ENCODE measurements around the gene TRIM17. TPM values are rescaled to one million over a fixed set of nuclear protein-coding genes. Genes with fewer than 3 reads are reported as not detected.
A peak's percentile ranks its signal among the peaks of the same experiment; 100 is the strongest.

TRIM17 gene
- total RNA-seq, 1 experiment from 2014 or later = not detected

DNA sequence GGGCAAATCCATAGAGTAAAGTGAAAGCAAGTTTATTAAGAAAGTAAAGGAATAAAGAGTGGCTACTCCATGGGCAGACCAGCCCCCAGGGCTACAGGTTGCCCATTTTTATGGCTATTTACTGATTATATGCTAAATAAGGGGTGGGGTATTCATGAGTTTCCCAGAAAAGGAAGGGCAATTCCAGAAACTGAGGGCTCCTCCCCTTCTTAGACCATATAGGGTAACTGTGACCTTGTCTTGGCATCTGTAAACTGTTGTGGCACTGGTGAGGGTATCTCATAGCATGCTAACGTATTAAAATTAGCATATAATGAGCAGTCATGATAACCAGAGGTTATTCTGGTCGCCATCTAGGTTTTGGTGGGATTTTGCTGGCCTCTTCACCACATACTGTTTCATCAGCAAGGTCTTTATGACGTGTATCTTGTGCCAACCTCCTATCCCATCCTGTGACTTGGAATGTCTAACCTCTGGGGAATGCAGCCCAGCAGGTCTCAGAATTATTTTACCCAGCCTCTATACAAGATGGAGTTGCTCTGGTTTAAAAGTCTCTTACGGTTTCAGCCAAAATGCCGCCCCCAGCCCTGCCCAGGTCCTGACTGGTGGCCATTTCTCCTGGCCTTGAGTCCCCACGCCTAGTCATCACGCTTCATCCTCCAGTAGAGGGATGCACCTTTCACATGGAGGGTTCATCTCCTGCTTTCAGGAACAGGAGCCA, 982 bp upstream of the TRIM17 start:
- DNase-seq (ENCODE audit: low read depth) = no peak

DNA sequence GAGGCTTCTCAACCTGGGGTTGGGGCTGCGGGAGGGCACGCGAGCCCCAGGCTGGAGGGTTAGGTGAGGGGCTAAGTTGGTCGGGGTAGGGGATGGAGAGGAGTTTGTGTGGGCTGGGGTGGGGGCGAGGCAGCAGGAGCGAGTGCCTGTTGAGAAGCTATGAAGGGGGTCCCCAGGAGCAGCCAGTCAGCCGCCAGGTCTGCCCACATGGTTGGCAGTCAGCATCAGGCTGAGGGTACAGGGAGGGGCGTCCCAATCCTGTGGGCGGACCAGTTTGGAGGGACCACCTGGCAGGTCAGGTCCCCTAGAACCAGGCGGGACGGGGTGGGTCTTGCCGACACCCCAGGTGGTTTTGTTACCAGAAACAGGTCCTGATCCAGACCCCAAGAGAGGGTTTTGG, 400 bp upstream of the TRIM17 start:
- no peak for DNase-seq (ENCODE audit: low read depth)

DNA sequence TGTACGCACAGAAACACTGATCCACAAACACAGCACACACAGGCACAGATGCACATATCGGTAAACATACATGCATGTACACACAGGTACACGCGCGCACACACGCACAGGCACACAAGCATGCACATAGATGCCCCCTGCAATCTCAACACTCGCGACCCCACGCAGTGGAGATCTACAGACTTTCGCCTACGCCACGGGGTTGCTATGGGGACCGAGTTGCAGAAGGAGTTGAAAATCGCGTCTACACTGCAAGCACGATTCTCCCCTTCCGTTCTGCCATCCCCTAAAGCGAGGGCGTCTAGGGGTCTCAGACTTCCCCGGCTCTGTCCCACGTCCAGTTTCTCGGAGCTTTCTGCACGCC, 826 bp downstream of the TRIM17 start:
- no peak for DNase-seq (ENCODE audit: low read depth)

DNA sequence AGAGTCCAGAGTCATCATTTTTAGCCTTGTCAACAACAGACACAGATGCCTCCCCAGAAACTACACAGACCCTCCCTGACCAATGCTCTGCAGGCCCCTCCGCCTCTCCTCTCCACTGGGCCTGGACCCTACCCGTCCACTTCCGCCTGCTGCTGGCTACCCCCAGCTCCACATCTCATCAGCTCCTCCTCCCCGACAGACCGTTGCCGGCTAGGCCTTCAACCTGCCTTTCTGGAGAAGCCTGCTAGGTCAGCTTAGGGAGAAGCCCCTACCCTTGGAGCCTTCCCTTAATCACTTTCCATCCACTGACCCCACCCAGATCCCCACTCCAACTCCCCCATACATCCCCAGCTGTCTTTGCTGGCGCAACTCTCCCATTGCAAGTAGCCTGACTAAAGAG, 1.4 kb downstream of the TRIM17 start:
- DNase-seq (ENCODE audit: low read depth) = no peak

DNA sequence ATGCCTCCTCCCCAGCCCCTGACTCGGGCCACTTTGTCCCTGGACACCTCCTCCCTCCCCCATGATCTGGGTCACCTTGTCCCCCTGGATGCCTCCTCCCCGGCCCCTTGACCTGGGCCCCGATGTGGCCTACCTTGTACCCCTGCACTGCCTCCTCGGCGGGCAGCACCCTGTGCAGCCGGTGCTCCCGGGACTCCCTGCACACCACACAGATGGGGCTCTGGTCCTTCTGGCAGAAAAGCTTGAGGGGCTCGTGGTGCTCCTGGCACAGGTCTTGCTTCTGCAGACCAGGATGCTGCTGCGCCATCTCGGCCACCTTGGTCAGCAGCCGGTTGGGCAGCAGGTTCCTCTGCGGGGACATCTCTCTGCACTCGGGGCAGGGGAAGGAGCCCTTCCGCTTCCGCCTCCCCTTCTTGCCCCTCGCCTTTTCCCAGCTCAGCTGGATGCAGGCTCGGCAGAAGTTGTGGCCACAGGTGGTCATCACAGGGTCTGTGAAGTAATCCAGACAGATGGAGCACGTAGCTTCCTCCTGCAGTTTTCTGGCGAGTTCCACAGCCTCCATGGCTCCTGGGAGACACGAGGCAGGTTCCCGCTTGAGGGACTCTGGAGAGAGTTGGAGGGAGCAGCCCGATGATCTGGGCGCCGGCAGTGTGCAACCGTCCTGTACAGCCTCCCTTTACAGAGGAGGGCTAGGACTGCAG, 2.0 kb downstream of the TRIM17 start:
- no peak for DNase-seq (ENCODE audit: low read depth)

DNA sequence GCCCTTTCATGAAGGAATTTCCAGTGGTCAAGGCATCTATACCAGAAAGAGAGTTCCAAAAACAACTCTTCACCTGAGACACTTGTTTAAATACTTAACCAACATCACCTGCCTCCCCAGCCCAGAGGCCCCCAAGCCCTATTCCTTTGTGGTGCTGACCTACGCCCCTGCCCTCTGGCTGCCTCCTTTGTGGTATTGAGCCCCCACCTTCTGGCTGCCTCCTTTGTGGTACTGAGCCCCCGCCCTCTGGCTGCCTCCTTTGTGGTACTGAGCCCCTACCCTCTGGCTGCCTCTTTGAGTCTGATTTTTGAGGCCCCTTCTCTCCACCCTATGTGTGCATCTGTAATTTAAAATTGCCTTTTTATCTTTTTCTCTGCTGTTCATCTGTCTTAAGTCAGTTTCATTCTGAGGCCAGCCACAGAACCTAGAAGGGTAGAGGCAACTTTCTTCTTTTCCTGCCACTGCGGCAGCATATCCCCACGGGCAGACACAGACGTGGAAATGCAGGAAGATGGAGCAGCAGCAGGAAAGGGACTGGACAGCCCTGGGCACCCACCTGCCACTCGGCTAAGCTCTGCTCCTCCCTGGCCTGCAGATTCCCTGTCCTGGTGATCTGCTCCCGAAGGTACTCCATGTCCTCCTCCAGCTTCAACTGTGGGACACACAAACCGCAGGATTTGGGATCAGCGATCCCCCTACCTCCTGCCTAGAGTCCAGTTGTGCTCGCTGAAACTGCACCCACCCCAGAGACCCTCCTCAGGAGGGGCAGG, 3.2 kb downstream of the TRIM17 start:
- DNase-seq (ENCODE audit: low read depth) = no peak

DNA sequence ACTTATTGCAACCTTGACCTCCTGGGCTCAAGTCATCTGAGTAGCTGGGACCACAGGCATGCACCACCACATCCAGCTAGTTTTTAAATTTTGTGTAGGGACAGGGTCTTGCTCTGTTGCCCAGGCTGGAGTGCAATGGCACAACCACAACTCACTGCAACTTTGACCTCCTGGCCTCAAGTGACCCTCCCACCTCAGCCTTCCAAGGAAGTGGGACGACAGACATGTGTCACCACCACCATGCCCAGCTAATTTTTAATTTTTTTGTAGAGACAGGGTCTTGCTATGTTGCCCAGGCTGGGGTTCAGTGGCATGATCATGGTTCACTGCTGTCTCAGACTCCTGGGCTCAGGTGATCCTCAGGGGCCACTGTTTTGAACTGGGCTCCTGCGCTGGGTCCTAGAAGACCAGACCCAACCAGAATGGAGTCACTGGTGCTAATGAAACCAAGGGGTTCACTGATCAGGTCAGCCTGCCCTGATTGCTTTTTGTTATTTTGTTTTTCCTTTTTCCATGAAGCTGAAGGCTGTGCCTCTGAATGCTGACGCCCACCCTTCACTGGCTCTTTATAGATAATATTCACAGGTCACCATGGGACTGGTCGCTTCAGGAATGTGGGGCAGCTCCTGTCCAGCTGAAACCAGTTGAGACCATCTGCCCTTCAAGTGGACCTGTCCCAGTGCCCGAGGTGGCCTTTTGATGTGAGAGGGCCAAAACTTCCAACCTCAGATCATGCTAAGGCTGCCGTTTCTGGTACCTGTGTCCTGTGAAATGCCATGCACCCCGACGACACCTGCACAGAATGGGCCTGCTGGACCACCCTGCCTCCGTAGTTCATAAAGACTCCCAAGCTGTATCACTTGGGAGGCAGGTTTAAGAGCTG, 4.9 kb downstream of the TRIM17 start:
- DNase-seq (ENCODE audit: low read depth) = no peak

DNA sequence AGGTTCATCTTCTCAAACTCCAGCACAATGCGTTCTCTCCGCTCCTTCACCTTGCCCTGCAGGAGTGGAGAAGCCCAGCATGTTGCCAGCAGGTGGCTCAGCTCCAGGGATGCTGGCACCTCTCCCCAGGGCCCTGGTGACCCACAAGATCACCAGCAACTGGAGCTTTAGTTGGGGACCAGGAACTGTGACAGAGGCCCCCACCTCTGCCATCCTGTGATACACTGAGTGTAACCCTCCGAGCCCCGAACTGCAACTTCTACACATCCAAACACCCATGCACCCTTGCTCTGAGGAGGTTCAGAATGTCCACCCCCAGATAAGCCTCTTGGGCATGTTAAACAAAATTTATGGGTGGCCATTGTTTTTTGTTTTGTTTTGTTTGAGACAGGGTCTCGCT, 5.5 kb downstream of the TRIM17 start:
- DNase-seq (ENCODE audit: low read depth) = no peak

DNA sequence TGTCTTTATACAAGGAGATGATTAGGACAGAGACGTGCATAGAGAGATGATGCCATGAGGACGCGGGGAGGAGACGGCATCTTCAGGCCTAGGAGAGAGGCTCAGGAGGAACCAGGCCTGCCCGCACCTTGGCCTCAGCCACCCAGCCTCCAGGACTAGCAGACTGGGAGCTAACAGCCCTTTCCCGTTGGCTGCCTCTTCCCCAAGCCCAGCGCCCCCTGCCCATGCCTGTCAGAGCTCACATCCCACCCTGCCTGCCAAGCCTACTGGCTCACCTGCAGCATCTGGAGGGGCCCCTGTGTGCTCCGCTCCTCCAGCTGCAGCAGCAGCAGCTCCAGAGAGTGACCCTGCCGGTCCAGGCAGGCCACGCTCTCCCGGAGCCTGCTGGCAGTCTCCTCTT, 6.0 kb downstream of the TRIM17 start:
- no peak for DNase-seq (ENCODE audit: low read depth)

DNA sequence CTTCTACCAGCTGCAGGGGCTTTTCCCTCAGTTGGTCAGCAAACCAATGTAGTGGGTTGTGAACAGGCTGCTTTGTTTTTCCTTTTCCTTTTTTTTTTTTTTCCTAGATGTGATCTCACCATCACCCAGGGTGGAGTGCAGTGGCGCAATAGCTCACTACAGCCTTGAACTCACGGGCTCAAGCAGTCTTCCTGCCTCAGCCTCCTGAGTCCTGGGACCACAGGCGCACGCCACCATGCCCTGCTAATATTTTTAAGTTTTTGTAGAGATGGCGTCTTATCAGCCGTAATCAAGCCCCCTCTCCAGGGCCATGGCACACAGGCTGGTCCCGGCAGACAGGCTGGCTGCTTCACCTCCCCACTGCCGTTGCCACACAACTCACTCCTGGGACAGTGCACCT, 6.6 kb downstream of the TRIM17 start:
- no peak for DNase-seq (ENCODE audit: low read depth)

DNA sequence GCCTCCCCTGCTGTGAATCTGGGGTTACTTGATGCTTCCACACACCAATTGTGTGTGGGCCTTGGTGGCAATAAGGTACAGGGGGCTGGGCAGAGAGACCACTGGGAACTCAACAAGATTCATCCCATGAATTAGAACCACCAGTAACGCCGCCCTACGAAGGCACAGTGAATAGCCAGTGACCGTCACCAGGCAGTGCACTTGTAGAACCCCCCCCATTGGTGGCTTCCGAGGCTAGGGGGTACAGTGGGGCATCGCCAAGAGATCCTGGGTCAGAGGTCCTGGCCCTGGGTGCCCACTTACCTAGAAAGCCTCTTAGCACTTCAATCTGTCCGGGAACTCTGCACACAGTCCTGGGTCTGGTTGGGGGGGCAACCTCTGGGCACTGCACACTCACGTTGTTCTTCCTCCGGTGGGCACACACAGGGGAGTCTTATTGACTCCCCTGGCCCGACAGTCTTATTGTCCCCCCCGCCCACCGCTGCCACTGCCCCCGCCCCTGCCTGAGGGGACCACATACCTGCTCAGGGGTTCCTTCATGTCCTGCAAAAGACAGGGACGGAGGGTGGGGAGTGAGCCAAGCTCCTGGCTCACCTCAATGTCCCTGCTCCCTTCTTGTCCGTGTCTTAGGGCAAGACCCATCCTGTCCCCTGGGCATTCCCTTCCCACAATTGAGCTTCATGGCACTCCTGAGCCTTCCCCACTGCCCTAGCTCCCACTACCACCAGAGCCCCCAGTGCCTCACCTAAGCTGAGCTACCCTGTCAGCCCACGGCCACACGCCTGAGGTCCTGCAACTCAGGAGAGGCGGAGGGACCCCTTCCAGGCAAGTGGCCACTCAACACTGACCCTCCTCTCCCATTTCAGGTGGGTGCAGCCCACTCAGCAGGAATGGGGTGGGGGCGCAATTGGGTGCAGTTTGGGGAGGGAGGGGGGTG, 7.5 kb downstream of the TRIM17 start:
- no peak for DNase-seq (ENCODE audit: low read depth)

DNA sequence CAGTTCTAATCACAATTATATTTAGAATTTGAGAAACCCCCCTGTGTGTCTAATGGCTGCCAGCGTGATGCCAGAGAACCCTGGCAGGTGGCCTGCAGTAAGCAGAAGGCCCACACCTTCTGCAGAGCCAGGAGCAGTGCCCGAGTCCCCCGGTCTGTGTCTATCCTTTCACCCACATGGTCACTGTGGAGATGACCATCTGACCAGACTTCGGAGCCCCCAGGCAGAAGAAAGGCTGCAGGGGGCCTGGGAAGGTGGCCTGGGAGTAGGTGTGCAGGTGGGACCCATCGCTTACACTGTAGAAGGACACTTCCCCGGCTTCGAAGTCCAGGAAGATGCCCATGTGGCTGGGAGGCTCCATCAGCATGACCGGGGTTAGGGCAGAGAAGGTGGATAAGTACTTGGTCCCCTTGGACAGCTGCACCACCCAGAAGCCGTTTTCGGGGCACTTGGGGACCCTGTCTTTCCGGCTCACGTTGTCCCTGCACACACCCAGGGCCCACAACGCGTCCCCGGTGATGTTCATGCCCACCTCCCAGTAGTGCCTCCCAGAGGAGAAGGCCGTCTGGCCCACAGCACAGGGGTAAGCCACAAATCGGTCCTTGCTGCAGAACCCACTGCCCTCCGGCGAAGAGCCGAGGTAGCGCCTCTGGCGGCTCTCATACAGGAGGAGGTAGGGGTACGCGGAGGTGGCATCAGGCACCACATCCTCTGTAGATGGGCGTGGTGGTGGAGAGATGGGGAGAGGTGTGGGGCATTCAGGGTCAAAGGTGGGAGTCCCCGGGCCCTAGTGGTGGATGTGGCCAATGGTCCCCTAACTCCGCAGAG, 8.4 kb downstream of the TRIM17 start:
- no peak for DNase-seq (ENCODE audit: low read depth)

DNA sequence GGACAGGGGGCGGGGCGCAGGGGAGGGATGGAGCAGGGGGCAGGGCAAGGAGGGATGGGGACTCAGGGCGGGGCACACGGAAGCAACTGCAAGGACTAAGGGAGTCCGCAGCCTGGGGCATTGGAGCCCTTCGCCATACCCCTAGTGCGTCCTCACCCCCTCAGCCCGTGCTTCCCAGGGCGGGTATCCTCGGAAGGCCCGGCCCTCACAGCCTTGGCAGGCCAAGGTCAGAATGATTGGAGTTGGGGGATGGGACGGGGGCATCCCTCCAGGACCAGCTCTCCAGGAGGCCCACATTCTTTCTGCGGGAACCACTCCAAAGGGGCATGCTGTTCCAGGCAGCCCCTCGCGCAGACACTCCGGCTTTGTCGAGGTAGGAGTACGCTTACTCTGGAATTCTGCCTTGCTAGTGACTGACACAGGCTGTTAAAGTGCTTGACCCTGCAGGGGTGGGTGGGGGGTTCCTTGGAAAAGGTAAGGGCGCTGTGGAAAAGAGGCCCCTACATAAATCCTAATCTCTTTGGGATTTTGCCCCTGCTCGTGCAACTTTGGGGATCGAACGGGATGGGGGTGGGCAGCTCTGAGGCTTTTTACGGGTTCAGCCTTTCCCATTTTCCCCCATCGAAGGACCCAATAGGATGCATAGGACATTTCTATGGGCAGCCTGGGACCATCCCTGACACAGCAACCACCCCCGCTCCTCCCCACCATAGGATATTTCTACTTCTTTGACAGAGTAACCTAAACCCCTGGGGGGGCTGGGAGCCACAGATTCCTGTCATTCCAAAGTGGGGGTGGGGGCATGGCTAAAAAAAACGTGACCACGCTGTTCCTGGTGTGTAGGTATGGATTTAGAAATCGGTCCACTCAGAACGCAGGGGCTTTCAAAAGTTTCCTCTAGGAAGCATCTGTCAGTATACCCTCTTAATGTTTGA, 9.3 kb downstream of the TRIM17 start:
- DNase-seq (ENCODE audit: low read depth) = no peak

DNA sequence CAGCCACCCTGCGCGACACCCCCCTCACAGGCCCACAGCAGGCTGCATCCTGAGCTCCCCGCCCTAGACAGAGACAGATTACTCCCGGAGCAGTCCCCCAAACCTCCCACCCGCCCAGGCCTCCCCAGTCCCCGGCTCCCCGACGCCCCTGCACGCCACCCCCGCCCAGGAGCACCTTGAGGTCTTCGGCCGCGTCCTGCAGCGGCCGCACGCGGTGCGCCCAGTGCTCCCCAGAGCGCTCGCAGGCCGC, 10.8 kb downstream of the TRIM17 start:
- no peak for DNase-seq (ENCODE audit: low read depth)

DNA sequence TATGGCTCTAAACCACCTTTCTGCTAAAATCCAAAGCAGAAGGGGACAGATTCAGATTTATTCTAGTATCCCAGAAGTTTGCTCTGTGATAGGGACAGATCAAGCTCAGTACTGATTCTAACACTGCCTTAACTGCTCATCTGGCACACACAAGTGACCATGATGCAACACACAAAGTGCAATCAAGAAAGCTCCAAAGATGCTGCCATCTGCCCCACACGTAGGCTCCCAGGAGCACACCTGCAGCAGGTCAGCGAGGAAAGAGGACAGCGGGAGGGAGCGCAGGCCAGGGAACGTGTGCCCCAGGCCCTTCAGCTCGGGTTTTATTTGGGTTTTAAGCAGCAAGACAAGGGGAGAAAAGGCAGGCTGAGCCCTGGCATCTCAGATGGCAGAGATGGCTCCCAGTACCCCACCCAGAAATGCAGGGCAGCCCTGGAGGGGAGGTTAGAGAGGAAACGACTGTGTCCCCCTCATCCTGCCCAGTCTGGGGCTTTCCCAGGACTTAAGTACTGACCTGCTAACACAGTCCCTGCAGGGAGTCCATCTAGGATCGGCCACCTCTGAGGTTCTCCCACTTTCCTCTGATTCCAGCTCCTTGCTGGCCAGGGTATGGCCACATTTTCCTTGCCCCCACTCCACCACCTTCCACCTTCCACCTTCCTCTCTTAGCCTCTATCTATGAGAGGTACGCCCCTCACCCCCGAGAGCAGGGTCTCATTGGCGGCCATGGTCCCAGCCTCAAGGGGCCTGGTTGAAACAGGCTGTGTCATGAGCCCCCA, 11.3 kb downstream of the TRIM17 start:
- peak; percentile 7 for DNase-seq (ENCODE audit: low read depth)

DNA sequence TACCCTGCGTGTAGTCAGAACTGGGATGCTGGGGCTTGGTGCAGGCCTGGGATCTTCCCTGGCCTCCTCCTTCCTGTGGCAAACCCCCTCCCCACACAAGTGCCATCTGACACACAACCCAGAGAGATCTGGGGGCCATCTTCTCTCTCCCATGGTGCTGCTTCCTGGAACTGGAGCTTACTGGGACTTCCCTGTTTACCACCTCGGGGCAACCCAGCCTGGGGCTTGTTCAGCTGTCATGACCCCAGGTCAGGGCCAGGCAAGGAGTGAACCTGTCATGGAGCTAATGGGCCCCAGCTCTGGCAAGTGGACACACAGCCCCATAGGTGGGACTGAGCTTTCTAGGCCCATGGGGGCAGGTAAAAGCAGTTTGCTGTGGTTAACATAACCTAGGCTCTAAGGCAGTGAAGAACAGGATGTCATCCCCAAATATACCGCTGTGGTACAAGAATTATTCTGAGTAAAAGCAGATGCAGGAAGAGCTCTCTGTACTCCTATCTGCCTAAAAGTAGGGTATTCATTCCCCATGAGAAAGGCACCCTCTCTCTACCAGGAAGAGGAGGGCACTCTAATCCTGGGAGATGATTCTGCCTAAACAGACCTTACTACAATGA, 12.4 kb downstream of the TRIM17 start:
- DNase-seq (ENCODE audit: low read depth) = no peak

DNA sequence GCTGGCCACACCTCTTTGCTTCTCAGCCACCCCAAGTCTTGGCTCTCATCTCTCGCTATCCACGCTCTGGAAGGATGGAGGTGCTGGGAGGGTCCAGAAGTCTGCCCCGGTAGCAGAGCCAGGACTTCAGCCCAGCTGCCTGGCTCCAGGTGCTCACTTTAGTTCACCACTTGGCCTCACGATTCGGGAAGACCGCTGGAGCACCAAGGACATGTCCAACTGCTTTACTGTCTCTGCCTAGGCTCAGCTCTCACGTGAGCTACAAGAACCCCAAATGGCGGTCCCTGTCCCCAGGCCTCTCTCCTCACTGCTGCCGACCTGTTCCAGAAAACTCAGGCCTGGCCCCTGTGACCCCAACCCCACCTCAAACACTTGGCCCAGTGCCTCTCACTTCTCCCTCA, 13.4 kb downstream of the TRIM17 start:
- DNase-seq (ENCODE audit: low read depth) = no peak

DNA sequence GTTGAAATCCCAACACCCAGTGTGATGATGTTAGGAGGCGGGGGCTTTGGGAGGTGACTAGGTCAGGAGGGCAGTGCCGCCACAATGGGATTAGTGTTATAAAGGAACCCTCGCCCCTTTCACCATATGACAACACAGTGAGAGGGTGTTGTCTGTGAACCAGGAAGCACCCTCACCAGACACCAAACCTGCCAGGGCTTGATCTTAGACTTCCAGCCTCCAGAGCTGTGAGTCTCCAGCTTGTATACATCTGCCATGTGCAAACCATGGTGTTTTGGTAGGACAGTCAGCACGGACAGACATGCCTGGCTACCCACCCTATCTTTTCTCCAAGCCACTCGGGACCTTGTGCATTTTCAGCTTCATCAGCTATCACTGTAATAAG, 14.0 kb downstream of the TRIM17 start:
- DNase-seq (ENCODE audit: low read depth) = no peak

Measured in M059J (cell line).